GM18868 (cell line): ENCODE measurements around the gene DEFB125.
"Not testable (repeated sequence)": the region's sequence is repeated elsewhere in the genome, so short reads cannot be mapped to it uniquely, and the experiment has no call there.

ENCODE experiments used
- ATAC-seq: cut with Tn5 transposase; IDR thresholded peaks from one replicate; pipeline ENCODE4 v1.9.1; 2021; ENCODE audit warnings: mild to moderate bottlenecking, moderate library complexity; ENCODE audit not compliant: unreplicated experiment

Gene DEFB125, protein sequence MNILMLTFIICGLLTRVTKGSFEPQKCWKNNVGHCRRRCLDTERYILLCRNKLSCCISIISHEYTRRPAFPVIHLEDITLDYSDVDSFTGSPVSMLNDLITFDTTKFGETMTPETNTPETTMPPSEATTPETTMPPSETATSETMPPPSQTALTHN

DNA sequence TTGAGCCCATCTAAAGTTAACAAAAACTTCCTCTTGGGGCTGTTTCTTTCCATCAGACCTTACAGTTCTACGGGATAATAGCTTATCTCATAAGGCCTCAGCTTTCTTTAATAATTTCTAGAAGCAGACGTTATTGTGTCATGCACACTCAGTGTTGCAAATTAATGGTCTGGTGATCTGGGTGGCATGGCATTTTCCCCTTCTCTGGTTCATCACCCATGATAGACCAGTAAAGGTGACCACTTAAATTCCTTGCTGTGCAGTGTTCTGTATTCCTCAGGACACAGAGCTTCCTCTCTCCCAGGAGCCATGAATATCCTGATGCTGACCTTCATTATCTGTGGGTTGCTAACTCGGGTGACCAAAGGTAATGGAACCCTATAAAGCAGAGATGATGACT is at the start of gene DEFB125:
TSS of gene DEFB125 (plus strand) at position 272 of the 400 bp plus-strand sequence. CDS start at position 310, 38 bp downstream.
- ATAC-seq, result no peak

DNA sequence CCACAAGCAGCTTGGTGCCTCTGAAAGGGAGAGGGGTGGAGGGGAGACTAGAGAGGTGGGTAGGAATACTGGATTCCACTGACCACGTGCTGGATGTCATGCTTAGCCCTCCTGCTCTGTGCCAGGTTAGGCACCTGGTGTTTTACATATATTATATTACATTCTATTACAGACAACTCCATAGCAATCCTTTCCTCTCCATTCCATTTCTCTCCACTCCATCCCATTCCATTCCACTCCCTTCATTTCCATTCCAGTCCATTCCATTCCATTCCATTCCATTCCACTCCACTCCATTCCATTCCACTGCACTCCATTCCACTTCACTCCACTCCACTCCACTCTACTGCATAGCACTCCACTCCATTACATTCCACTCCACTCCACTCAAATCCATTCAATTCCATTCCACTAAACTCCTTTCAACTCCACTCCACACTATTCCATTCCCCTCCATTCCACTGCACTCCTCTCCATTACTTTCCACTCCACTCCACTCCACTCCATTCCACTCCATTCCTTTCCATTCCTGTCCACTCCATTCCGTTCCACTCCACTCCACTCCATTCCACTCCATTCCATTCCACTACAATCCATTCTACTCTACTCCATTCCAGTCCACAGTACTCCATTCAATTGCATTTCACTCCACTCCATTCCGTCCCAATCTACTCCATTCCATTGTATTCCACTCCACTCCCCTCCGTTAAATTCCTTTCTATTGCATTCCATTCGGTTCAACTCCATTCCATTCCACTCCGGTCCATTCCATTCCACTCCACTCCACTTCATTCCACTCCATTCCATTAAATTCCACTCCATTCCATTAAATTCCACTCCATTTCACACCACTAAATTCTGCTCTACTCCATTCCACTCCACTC is 27.2 kb upstream of the DEFB125 start:
- no peak for ATAC-seq

DNA sequence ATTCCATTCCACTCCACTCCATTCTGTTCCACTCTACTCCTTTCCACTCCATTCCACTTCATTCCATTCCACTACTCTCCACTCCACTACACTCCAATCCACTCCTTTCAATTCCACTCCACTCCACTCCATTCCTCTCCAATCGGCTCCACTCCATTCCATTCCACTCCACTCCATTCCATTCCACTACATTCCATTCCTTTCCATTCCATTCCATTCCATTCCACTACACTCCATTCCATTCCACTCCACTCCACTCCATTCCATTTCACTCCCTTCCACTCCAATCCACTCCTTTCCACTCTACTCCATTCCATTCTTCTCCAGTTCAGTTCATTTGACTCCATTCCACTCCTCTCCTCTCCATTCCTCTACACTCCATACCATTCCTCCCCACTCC is 26.2 kb upstream of the DEFB125 start:
- ATAC-seq, result no peak

DNA sequence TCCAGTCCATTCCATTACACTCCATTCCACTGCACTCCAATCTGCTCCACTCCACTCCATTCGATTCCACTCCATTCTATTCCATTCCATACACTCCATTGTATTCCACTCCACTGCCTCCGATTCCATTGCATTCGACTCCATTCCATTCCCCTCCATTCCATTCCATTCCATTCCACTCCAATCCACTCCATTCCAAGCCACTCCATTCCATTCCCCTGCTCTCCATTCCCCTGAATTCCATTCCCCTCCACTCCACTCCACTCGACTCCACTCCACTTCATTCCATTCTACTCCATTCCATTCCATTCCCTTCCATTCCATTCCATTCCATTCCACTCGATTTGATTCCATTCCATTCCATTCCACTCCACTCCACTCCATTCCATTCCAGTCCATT is 25.7 kb upstream of the DEFB125 start:
- no peak for ATAC-seq

DNA sequence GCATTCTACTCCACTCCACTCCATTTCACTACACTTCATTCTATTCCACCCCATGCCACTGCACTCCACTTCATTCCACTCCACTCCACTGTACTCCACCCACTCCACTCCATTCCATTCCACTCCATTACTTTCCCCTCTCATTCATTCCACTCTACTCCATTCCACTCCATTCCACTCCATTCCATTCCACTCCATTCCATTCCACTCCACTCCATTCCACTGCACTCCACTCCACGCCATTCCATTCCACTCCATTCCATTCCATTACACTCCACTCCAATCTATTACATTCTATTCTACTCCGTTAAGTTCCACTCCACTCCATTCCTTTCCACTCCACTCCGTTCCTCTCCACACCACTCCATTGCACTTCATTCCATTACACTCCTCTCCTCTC is 25.0 kb upstream of the DEFB125 start:
- no peak for ATAC-seq

DNA sequence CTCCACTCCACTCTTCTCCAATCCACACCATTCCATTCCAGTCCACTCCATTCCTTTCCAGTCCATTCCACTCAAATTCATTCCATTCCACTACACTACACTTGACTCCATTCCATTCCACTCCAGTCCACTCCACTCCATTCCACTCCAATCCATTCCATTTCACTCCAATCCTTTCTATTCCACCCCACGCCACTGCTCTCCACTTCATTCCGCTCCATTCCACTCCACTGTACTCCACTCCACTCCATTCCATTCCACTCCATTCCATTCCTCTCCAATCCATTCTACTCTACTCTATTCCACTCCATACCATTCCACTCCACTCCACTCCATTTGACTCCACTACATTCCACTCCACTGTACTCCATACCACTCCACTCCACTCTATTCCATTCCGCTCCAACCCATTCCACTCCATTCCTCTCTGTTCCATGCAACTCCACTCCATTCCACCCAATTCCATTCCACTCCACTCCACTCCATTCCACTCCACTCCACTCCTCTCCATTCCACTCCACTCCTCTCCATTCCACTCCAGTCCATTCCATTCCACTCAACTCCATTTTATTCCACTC is 23.4 kb upstream of the DEFB125 start:
- no peak for ATAC-seq

DNA sequence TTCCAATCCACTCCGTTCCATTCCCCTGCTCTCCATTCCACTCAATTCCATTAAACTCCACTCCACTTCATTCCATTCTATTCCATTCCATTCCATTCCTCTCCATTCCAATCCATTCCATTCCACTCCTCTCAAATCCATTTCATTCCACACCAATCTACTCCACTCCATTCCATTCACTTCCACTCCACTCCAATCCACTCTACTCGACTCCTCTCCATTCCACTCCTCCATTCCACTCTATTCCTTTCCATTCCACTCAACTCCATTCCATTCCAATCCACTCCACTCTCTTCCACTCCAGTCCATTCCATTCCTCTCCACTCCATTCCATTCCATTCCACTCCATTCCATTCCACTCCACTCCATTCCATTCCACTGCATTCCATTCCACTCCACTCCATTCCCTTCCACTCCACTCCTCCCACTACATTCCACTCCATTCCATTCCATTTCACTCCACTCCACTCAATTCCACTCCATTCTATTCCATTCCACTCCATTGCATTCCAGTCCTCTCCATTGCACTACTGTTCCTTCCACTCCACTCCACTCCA is 22.6 kb upstream of the DEFB125 start:
- ATAC-seq, result no peak

DNA sequence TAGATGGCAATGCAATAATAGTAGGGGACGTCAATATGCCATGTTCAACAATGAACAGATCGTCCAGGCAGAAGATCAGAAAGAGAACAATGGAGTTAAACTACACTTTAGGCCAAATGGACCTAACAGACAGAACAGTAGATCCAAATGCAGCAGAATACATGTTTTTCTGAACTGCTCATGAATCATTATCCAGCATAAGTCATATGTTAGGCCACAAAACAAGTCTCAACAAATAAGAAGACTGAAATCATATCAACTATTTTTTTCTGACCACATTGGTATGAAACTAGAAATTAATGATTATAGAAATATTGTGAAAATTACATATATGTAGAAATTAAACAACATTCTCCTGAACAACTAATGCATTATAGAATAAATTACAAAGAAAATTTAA is 10.2 kb upstream of the DEFB125 start:
- no peak for ATAC-seq

DNA sequence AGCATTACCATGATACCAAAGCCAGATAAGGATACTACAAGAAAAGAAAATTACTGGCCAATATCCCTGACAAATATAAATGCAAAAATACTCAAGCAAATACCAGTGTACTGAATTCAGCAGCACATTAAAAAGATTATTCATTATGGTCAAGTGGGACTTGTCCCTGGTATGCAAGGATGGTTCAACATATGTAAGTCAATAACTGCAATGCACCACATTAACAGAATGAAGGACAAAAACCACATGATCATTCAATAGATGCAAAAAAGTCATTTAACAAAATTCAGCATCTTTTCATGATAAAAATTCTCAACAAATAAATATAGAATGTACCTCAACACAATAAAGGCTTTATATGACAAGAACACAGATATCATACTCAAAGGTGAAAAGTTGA is 9.1 kb upstream of the DEFB125 start:
- ATAC-seq, result no peak

DNA sequence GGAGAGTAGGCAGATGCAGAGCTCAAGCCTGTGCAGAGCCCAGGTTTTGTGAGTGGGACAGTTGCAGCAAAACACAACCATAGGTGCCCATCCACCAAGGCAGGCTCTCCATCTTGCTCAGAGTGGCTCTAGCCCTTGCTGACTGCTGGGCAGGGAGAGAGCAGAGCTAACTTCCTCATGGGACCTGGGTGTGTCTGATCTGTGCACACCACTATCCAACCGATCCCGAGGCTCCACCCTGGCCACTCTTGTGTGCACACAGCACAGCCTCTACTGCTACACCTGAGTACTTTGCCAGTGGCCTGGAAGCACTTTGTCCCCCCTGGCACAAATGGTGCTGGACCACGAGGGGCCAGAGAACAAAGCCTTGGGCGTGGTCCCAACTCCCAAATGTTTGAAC is 7.9 kb upstream of the DEFB125 start:
- no peak for ATAC-seq

DNA sequence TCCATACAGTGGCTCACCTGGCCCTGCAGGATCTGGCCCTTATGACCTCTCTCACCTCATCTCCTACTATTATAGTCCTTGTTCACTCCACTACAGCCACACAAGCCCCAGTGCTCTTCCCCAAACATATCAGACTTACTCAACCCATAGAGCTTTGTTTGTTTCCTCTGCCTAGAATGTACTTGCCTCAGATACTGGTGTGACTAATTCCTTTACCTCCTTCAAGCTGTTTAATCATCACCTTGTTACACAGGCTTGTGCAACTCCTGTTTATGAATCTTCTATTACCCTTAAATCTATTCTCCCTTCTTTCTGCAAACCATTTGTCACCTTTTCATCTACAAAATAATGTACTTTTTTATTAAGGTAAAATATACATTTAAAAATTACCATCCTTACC is 3.2 kb downstream of the DEFB125 start:
- no peak for ATAC-seq

DNA sequence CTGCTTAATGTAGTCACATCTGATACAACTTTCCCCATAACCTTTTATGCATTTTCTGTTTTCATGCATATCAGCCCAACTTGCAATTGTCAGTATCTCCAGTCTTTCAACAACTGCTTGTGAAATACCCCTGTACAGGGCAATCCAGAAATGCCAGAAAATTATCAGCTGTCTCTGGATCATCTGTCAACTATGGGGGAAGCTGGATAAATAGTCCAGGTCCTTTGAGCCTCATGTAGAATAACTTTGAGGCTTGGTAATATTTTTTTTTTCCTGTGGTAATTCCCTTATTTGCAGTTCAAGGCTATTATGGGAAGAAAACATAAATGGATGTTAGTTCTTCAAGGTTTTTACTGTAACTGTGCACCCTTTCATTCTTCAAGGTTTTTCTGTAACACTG is 6.2 kb downstream of the DEFB125 start:
- ATAC-seq, result no peak

DNA sequence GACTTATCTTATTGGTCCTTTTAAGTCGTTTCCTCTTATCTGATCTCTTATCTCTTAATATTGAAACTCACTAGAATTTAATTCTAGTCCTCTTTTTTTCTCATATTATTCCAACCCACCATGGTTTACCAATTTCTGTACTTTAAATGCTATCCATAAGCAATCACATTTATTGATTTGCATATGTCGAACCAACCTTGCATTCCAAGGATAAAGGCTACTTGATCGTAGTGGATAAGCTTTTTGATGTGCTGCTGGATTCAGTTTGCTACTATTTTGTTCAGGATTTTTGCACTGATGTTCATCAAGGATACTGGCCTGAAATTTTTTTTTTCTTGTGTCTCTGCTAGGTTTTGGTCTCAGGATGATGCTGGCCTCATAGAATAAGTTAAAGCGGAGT is 7.7 kb downstream of the DEFB125 start:
- no peak for ATAC-seq

DNA sequence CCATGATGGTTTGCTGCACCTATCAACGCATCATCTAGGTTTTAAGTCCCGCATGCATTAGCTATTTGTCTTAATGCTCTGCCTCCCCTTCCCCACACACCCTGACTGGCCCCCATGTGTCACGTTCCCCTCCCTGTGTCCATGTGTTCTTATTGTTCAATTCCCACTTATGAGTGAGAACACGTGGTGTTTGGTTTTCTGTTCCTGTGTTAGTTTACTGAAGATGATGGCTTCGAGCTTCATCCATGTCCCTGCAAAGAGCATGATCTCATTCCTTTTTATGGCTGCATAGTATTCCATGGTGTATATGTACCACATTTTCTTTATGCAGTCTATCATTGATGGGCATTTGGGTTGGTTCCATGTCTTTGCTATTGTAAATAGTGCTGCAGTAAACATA is 10.2 kb downstream of the DEFB125 start:
- ATAC-seq, result not testable (repeated sequence)

DNA sequence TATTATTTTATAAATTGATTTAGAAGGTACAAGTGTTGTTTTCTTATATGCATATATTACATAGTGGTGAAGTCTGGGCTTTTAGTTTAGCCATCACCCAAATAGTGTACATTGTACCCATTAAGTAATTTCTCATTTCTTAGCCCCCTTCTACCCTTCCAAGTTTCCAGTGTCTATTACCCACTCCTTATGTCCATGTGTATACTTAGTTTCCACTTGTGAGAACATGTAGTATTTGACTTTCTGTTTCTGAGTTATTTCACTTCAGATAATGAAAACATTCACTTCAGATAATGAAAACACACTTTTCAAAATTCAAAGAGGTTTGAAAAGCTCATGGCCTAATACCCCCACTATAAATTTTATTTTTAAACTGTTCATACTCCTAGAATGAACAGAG is 14.5 kb downstream of the DEFB125 start:
- ATAC-seq, result no peak

DNA sequence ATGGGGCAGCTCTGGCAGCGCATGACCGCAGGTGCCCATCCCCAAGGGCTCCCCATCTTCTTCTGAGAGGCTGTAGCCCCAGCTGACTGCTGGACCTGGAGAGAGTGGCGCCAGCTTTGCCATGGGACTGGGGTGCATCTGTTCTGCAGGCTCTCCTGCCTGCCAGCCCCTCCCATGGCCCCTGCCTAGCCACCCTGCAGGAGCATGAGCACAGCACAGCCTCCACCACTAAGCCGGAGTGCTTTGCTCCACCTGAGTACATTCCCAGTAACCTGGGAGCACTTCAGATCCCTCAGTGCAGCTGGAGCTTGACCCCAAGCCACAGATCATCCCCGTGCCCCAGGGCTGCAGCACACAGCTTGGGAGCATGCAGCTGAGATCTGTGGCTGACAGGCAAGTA is 16.0 kb downstream of the DEFB125 start:
- ATAC-seq, result no peak

DNA sequence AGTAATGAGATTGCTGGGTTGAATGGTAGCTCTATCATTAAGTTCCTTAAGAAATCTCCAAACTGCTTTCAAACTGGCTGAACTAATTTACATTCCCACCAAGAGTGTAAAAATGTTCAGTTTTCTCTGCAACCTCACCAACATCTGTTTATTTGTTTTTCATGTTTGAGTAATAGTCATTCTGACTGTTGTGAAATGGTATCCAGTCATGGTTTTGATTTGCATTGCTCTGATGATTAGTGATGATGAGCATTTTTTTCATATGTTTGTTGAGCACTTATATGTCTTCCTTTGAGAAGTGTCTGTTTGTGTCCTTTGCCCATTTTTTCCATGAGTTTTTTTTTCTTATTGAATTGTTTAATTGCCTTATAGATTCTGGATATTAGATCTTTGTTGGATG is 24.9 kb downstream of the DEFB125 start:
- ATAC-seq, result no peak

DNA sequence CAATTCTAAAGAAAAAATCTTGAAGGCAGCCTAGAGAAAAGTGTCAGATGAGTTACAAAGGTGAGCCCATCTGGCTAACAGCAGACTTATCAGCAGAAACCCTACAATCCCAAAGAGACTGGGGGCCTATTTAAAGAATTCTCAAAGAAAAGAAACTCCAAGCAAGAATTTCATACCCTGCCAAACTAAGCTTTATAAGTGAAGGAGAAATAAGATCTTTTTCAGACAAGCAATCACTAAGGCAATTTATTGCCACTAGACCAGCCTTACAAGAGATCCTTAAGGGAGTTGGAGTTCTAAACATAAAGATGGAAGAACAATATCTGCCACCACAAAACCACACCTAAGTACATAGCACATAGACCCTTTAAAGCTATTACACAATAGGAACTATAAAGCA is 30.0 kb downstream of the DEFB125 start:
- no peak for ATAC-seq

DNA sequence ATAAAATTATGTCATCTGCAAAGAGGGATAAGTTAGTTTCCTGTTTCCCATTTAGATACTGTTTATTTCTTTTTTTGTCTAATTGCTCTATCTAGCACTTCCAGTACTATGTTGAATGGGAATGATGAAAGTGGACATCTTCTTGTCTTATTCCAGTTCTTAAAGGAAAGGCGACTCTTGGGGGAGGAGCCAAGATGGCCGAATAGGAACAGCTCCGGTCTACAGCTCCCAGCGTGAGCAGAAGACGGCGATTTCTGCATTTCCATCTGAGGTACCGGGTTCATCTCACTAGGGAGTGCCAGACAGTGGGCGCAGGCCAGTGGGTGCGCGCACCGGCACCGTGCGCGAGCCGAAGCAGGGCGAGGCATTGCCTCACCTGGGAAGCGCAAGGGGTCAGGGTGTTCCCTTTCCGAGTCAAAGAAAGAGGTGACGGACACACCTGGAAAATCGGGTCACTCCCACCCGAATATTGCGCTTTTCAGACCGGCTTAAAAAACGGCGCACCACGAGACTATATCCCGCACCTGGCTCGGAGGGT is 42.4 kb downstream of the DEFB125 start:
- not testable (repeated sequence) for ATAC-seq

DNA sequence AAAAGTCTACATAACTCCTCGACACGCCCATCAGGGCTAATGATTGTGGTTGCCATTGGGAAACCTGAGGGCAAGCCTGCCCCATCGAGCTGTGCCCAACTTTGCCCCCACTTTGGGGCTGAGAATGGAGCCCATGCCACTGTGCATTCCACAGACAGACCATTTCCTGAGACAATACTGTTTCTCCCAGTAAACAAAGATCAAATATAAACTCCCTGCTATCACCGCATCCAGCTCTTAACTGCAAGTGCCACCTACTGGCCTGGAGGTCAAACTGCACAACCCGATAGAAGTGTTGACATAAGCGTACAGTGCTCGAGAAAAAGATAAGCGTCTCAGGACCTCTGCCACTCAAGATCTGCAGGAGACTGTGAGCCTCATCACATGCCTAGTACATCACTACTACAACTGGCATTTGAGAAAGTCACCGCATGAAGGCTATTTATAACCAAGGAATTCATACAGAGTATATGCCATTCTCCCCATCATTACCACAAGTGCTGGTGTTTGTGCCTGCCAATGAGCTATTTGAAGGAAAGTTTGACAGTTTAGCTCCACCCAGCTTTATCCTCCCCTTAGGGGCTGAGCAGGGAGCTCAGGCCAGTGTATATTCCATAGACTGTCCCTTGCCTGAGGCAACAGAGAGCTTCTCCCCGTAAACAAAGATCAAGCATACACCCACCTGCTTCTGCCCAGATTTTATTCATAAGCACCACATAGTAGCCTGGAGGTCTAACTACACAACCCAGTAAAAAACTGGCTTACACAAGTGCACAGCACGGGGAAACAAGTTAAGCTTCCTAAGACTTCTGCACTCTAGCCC is 50.4 kb downstream of the DEFB125 start:
- no peak for ATAC-seq

DNA sequence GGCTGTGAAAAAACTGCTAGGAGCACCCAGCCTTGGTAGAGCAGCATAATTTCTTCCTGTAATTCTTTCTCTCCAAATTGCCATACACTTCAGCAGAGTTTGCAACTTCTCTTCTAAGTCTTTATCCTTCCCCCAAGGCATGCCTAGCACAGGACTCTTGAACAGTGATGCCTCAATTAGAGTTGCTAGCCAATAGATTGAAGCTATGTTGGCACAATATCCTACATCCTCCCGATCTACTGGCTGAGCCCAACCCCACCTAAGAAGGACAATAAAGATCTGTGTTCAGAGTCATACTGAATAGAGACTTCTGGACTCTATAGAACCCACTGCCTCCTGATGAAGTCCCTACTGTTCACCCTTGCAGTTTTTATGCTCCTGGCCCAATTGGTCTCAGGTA is 54.8 kb downstream of the DEFB125 start, which contains the start of gene DEFB126:
TSS of gene DEFB126 (plus strand) at position 301 of the 400 bp plus-strand sequence. CDS start at position 340, 39 bp downstream.
- no peak for ATAC-seq
